Activated T-helper 1 cell treated with Interleukin-2 at 50 U/mL for 16 hours (primary cell): ENCODE measurements around the gene PUDP.
"Not testable (repeated sequence)": the region's sequence is repeated elsewhere in the genome, so short reads cannot be mapped to it uniquely, and the experiment has no call there.

ENCODE experiments used
- DNase-seq: peaks from one replicate; pipeline ENCODE4 v3.0.0-alpha.2; 2020; ENCODE audit warnings: low read depth

The PUDP gene

GRCh38 chrX:7147978-7148854 is at the start of gene PUDP:
PUDP (minus strand) TSS chrX:7148153; CDS start chrX:7148113, 40 bp downstream.
- DNase-seq: peak; percentile 90

GRCh38 chrX:7194606-7195005 is 46.7 kb upstream of the PUDP start:
- no peak for DNase-seq

DNA sequence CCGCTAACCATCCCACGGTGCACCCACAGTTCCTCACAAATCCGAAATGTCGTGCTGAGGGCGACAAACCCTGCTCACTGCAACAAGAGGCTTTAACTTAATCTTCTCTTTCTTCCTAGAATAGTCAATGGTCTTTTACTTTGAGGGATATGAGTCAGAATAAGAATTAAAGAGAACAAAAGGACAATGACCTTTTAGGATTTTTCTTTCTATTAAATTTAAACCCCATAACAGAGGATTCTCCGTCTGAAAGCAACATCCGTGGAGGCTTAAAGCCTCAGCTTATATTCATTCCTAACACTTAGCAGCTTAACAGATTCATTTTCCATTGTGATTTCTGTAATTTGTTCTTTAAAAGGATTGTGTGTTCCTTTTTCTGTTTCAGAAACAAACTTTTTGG is 44.9 kb upstream of the PUDP start:
- no peak for DNase-seq

DNA sequence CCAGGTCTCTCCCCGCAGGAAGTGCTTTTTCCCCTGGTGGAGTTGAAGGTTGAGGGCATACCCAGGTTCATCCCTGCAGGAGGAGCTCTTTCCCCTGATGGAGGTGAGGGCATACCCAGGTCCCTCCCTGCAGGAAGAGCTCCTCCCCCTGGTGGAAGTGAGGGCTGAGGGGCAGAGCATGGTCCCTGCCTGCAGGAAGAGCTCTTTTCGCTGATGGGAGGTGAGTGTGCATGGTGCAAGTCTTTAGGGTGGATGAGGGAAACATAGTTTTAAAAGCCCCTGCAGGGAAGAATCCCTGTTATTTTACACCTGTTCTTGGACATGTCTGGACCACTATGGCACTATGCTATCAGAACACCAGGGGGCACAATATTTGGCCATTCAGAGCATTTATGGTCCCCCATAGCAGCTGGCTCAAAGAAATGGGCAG is 43.7 kb upstream of the PUDP start:
- DNase-seq: no peak

DNA sequence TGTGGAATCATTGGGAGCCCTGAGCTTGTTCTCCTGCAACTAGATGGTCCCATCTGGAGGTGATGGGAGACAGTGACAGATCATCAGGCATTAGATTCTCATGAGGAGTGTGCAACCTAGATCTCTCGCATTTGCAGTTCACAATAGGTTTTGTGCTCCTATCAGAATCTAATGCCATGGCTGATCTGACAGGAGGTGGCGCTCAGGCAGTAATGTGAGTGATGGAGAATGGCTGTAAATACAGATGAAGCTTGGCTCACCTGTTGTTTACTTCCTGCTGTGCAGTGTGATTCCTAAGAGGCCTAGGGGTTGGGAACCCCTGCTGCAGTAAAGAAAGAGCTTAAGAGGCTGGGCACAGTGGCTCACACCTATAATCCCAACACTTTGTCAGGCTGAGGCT is 42.2 kb upstream of the PUDP start:
- DNase-seq: no peak

- DNase-seq: no peak
Measured at GRCh38 chrX:7188672-7189071, 40.7 kb upstream of the PUDP start.

DNA sequence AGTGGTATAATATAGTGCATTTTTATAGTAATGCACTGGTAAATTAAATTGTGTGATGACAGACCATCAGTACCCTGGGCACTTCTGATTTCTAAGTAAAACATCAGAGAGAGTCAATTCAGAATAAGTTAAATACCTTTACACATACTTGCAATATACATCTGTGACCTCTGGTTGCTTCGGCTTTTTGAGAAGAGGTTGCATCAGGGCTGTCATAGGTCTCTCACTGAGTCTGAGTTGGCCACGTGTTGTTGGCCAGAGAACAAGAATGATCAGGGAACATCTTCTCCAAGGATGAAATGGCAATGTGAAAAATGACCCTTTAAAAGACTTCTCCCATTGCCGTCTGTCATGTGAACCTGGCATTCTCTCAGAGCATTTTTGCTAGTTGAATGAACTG is 36.9 kb upstream of the PUDP start:
- DNase-seq: no peak

DNA sequence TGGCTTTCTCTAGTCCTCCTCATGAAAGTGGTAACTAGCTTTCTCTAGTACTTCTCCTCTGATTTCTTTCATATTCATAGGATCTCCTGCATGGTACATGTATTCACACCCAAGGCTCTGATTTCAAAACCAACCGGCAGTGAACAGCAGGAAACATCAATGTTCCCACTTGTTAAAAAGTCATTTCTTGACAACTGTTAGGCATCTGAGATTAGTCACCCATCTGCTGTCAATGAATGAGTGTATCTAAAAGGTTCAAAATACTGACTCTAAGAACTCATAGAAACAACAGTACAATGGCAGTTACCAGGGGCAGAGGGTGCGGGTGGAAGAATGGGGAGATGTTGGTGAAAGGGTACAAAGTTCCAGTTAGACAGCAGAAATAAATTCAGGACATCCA is 31.5 kb upstream of the PUDP start:
- DNase-seq: no peak

DNA sequence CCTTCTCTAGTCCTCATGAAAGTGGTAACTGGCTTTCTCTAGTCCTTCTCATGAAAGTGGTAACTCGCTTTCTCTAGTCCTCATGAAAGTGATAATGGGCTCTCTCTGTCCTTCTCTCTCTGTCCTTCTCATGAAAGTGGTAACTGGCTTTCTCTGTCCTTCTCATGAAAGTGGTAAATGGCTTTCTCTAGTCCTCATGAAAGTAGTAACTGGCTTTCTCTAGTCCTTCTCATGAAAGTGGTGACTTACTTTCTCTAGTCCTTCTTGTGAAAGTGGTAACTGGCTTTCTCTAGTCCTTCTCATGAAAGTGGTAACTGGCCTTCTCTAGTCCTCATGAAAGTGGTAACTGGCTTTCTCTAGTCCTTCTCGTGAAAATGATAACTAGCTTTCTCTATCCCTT is 30.9 kb upstream of the PUDP start:
- not testable (repeated sequence) for DNase-seq

GRCh38 chrX:7170898-7171297 is 22.9 kb upstream of the PUDP start:
- peak; percentile 6 for DNase-seq

DNA sequence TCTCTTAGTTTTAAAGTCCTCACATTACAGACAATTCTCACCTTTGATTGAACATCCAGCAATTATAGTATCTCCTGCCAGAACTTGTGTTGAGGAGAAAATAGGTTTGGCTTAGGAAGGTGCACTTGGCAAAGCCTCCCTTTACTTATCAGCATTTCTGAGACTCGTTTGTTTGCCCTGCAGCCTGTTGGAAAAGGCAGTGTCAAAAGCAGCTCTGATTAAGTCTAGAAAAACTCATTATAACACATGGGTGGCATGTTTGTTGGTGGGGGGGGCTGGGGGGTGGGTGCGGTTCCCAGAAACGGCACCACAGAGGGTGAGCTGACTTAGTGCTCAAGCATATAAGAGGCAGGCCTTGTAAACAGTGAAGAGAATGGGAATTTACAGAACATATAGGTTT is 21.7 kb upstream of the PUDP start:
- no peak for DNase-seq

GRCh38 chrX:7168371-7168770 is 20.4 kb upstream of the PUDP start:
- no peak for DNase-seq

DNA sequence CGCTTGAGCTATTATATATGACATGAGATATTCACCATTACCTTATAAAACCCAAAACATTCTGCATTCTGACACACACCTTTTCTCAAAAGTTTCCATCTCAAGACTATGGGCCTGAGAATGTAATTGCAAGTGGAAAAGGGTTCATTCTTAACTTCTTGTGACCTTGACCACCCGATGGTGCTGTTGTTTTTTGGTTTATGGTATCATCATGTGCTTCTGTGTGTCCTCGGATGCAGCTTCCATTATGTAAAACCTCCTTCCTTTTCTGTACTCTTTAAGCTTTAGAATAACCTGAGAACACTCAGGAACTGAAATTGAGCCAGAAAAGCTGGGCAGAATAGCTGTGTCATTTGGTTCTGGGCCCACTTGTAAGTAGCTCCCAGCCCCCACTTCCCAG is 16.2 kb upstream of the PUDP start:
- no peak for DNase-seq

DNA sequence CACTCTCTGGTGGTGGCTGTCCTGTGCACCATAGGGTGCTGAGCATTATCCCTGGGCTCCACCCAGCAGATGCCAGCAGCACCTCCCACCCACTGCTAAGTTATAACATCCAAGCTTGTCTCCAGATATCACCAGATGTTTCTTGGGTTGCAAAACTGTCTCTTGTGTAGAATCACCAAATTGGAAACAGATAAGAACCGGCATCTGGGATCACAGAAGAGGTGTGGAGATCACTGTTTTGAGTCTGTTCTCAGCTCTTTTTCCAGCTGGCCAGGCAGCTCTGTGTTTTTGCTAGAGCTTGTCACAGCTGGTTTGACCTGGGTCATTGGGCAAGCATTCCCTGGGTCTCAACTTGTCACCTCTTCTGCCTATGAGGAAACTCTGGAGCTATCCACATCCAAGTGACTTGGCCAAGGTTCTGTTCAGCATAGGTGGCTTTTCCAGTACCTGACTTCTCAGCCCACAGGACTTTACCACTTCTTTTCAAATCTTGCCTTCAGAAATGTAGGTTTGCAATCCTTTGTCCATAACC is 15.3 kb upstream of the PUDP start:
- no peak for DNase-seq

- no peak for DNase-seq
Measured at GRCh38 chrX:7159149-7159861, 11.4 kb upstream of the PUDP start.

GRCh38 chrX:7158468-7158990 is 10.6 kb upstream of the PUDP start:
- no peak for DNase-seq

- DNase-seq: no peak
Measured at GRCh38 chrX:7156879-7157278, 8.9 kb upstream of the PUDP start.

GRCh38 chrX:7155163-7155562 is 7.2 kb upstream of the PUDP start:
- DNase-seq: no peak

DNA sequence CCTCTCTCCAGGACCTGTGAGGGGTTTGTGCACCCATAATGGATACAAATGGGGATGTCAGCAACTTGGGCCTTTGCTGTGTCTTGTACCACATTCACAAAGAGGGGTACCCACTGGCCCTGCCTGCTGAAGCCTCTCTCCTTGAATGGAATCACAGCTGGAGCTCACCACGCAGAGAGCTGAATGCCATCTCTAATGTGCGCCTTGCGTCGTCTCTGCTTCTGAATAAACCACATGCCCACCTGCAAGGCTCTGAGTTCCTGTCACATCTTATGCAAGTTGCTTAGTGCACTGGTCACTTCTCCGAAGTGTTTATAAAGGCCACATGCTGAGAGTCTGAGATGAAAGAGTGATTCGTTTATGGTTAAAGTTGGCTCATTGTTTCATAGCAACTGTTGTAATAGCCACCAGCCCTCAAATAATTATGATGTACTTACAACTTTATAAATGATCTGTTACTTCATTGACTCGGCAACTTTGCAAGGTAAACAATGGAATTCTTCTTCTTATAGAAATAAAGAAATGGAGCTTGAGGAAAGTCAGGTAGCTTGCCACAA is 6.2 kb upstream of the PUDP start:
- no peak for DNase-seq

DNA sequence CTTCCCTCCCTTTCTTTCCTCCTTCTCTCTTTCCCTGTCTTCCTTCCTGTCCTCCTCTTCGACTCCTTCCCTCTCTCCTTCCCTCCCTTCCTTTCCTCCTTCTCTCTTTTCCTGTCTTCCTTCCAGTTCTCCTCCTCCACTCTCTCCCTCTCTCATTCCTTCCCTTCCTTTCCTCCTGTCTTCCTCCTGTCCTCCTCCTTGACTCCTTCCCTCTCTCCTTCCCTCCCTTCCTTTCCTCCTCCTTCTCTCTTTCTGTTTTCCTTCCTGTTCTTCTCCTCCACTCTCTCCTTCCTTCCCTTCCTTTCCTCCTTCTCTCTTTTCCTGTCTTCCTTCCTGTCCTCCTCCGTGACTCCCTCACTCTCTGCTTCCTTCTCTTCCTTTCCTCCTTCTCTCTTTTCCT is 5.3 kb upstream of the PUDP start:
- no peak for DNase-seq

- DNase-seq: no peak
Measured at GRCh38 chrX:7149411-7149810, 1.5 kb upstream of the PUDP start.

DNA sequence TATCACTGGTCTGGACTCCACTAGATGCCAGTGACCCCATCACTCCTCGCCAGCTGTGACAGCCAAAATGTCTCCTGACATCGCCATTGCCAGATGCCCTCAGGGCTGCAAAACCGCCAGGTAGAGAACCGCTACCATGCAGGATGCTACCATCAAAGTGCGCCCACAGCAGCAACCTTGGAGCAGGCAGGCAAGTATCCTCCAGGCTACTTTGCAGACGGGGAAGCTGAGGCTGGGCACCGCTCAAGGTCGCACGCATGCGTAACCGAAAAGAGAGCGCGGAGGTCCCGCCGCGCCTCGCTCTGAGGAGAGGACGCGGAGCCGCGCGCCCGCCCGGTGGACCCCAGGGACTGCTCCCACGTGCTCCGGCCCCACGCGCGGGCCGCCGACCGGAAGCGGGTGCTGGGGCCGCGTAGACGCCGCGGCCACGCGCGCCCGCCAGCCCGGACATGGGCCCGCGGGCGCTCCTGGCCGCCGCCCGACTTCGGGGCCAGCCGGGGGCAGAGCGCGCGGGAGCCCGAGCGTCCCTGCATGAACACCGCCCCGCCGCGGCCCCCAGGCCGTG is 458 bp downstream of the PUDP start, which contains the start of gene STS:
Gene STS (plus strand): TSS at position 300 of the 565 bp plus-strand sequence. CDS start 105,488 bp downstream, outside the sequence.
- peak; percentile 33 for DNase-seq
